Activated CD8-positive, alpha-beta T cell treated with anti-CD3 and anti-CD28 coated beads for 36 hours (primary cell): ENCODE data around the gene TPSB2. TPM values are rescaled to one million over a fixed set of nuclear protein-coding genes. Genes with fewer than 3 reads are reported as not detected.
"Not testable (repeated sequence)": the region's sequence is repeated elsewhere in the genome, so short reads cannot be mapped to it uniquely, and the experiment has no call there.

Experiments
- ATAC-seq: fragments of 200-7000 bp; cut with Tn5 transposase; one replicate; pipeline ENCODE4 v1.10.0; 2021; ENCODE audit warnings: mild to moderate bottlenecking, moderate library complexity
- CTCF ChIA-PET: fragments of 350-600 bp; sonication (Branson Sonifier 250); formaldehyde crosslinking; loops from one replicate; lab custom pipeline; 2021; ENCODE audit warnings: antibody characterized with exemption; lab: Charles Lee
- POLR2A ChIA-PET: fragments of 350-600 bp; sonication (Branson Sonifier 250); formaldehyde crosslinking; loops from one replicate; lab custom pipeline; 2021; ENCODE audit warnings: antibody characterized with exemption; lab: Charles Lee
- DNase-seq: peaks from one replicate; pipeline ENCODE4 v3.0.0-alpha.2; 2020
- H3K27ac Mint-ChIP-seq: one replicate; pipeline ENCODE4 v1.8.0; 2021; ENCODE audit warnings: mild to moderate bottlenecking, mixed read lengths
- H3K27me3 Mint-ChIP-seq: one replicate; pipeline ENCODE4 v1.8.0; 2021; ENCODE audit warnings: mixed read lengths
- H3K36me3 Mint-ChIP-seq: one replicate; pipeline ENCODE4 v1.8.0; 2021; ENCODE audit warnings: low read depth, mixed read lengths
- H3K4me1 Mint-ChIP-seq: one replicate; pipeline ENCODE4 v1.8.0; 2021; ENCODE audit warnings: low read depth, mixed read lengths
- H3K4me3 Mint-ChIP-seq: one replicate; pipeline ENCODE4 v1.8.0; 2021; ENCODE audit warnings: mild to moderate bottlenecking, moderate library complexity, mixed read lengths
- H3K9me3 Mint-ChIP-seq: one replicate; pipeline ENCODE4 v1.8.0; 2021; ENCODE audit warnings: mixed read lengths
- intact Hi-C: fragments of 100-400 bp; cut with micrococcal nuclease; formaldehyde crosslinking; loops from one replicate; pipeline ENCODE4 v1.10.0; 2022
- total RNA-seq, 2 experiments: library from RNA; stranded (reverse); gene quantifications; one replicate each; pipeline ENCODE4 v1.2.3, GENCODE V29; 2021
- TF ChIP-seq, protein P1 (sequence below): fragments of 200-600 bp; IDR thresholded peaks from one replicate; pipeline ENCODE4 v1.8.0; 2022; ENCODE audit warnings: antibody characterized with exemption, mild to moderate bottlenecking

Gene TPSB2
- total RNA-seq, 2 experiments from 2014 or later = not detected

DNA sequence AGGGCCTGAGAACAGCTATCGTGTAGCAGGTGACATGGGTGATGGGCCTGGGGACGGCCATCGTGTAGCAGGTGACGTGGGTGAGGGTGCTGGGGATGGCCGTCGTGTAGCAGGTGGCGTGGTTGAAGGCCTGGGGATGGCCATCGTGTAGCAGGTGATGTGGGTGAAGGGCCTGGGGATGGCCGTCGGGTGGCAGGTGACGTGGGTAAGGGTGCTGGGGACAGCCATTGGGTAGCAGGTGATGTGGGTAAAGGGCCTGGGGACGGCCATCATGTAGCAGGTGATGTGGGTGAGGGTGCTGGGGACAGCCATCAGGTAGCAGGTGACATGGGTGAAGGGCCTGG lies 41.4 kb upstream of the TPSB2 start:
- TF ChIP-seq, protein P1, sequence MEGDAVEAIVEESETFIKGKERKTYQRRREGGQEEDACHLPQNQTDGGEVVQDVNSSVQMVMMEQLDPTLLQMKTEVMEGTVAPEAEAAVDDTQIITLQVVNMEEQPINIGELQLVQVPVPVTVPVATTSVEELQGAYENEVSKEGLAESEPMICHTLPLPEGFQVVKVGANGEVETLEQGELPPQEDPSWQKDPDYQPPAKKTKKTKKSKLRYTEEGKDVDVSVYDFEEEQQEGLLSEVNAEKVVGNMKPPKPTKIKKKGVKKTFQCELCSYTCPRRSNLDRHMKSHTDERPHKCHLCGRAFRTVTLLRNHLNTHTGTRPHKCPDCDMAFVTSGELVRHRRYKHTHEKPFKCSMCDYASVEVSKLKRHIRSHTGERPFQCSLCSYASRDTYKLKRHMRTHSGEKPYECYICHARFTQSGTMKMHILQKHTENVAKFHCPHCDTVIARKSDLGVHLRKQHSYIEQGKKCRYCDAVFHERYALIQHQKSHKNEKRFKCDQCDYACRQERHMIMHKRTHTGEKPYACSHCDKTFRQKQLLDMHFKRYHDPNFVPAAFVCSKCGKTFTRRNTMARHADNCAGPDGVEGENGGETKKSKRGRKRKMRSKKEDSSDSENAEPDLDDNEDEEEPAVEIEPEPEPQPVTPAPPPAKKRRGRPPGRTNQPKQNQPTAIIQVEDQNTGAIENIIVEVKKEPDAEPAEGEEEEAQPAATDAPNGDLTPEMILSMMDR = no peak
- intact Hi-C loops = no loop called here
- ChIA-PET CTCF (no interaction called here), POLR2A (interaction anchor here (0.7 kb wide), 1 partner anchor 305 kb away, joined by 3 read pairs; no protein-coding TSS in a partner anchor)
- Mint-ChIP-seq H3K9me3 (no peaks in the 10 kb centered on the region), H3K4me3 (no peak overlapping the region), H3K4me1 (no peaks in the 10 kb centered on the region), H3K36me3 (no peaks in the 10 kb centered on the region), H3K27me3 (peaks cover 14% of the 10 kb centered on the region), H3K27ac (no peak overlapping the region)
- no peak for DNase-seq
- ATAC-seq = no peak

DNA sequence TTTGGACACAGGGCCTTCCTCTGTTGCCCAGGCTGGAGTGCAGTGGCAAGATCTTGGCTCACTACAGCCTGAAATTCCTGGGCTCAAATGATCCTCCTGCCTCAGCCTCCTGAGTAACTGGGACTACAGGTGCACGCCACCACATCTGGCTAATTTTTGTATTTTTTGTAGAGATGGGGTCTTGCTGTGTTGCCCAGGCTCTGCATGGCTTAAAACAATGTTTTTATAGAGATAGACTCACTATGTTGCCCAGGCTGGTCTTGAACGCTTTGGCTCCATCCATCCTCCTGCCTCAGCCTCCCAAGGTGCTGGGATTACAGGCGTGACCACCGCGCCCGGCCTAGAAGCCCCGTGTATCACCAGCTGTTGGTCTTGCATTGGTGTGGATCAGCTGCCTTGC lies 39.4 kb upstream of the TPSB2 start:
- ATAC-seq = not testable (repeated sequence)

DNA sequence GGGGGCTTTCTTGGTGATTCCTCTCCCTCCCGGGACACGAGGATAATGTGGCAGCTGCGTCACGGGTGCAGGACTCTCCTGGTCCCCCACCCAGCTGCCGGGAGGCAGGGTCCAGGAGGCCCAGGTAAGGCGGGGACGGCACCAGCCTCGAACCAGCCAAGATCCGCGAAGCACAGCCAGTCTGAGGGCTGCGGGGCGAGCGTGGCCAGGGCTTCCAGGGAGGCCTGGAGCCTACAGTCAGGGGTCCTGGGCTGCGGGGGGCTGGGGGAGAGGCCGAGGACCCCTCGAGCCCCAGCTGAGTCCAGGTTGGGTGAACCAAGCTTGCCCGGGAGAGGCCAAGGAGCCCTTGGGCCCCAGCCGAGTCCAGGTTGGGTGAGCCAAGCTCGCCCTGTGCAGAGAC lies 35.8 kb upstream of the TPSB2 start:
- ChIA-PET CTCF (no interaction called here), POLR2A (no interaction called here)
- H3K4me1 Mint-ChIP-seq = no peaks in the 10 kb centered on the region
- peaks cover 9% of the 10 kb centered on the region for H3K27me3 Mint-ChIP-seq
- ATAC-seq = no peak
- H3K36me3 Mint-ChIP-seq = no peaks in the 10 kb centered on the region
- H3K27ac Mint-ChIP-seq = no peak overlapping the region
- peaks cover 4% of the 10 kb centered on the region for H3K9me3 Mint-ChIP-seq
- no peak for DNase-seq
- intact Hi-C loops = no loop called here
- TF ChIP-seq, protein P1 = no peak
- no peak overlapping the region for H3K4me3 Mint-ChIP-seq

More for the DNA sequence above, 39.4 kb upstream of the TPSB2 start:
- DNase-seq, H3K36me3 Mint-ChIP-seq, intact Hi-C loops, CTCF ChIA-PET, H3K27ac Mint-ChIP-seq, H3K27me3 Mint-ChIP-seq, H3K4me1 Mint-ChIP-seq, H3K9me3 Mint-ChIP-seq, H3K4me3 Mint-ChIP-seq: not testable (repeated sequence)
- POLR2A ChIA-PET = interaction anchor here (0.7 kb wide), 1 partner anchor 8 kb away, joined by 3 read pairs; no protein-coding TSS in a partner anchor

DNA sequence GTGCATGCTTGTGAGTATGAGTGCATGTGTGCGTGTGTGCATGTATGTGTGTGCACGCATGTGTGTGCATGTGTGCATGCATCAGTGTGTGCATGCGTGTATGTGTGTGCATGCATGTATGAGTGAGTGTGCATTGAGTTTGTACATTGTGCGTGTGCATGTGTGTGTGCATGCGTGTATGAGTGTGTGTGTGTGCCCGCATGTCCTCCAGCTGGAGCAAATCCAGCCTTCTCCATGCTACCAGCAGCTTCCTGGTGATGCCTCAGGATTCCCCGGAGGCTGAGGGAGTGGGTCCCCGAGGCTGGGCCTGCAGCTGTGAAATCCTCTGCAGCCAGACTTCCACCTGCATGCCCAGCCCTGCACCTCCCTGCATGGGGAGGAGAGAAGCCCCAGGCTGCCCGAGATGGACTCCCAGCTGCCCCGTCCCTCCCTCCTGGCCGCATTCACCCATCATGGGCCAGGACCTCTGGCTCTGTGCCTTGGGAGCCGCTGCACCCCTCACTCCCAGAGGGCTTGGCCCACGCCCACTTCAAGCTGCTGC lies 35.2 kb upstream of the TPSB2 start:
- intact Hi-C loops = no loop called here
- no peak overlapping the region for H3K4me3 Mint-ChIP-seq
- H3K27me3 Mint-ChIP-seq = peaks cover 14% of the 10 kb centered on the region
- no peak for ATAC-seq
- TF ChIP-seq, protein P1 = no peak
- no peaks in the 10 kb centered on the region for H3K4me1 Mint-ChIP-seq
- no peak overlapping the region for H3K27ac Mint-ChIP-seq
- ChIA-PET CTCF (no interaction called here), POLR2A (no interaction called here)
- H3K9me3 Mint-ChIP-seq = peaks cover 4% of the 10 kb centered on the region
- DNase-seq = no peak
- no peaks in the 10 kb centered on the region for H3K36me3 Mint-ChIP-seq

DNA sequence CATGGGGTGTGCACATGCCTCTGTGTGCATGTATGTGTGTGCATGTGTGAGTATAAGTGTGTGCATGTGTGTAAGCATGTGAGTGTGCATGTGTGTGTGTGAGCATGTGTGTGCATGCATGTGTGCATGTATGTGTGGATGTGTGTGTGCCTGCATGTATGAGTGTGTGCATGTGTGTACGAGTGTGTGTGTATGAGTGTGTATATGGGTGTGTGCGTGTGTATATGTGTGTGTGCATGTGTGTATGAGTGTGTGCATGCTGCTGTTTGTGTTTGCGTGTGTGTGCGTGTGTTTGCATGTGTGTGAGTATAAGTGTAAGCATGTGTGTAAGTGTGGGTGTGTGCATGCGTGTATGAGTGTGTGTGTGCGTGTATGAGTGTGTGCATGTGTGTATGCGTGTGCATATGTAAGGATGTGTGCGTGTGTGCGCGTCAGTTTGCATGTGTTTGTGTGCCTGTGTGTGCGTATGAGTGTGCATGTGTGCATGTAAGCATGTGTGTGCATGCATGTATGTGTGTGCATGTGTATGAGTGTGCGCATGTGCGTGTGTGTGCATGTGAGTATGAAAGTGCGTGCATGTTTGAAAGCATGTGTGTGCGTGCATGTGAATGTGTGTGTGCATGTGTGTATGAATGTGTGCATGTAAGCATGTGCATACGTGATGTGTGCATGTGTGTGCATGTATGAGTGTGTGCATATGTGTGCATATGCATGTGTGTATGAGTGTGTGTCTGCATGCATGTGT lies 34.5 kb upstream of the TPSB2 start:
- intact Hi-C loops = no loop called here
- TF ChIP-seq, protein P1 = no peak
- Mint-ChIP-seq H3K27me3 (peaks cover 17% of the 10 kb centered on the region), H3K27ac (no peak overlapping the region), H3K4me1 (no peaks in the 10 kb centered on the region), H3K9me3 (peaks cover 4% of the 10 kb centered on the region), H3K36me3 (no peaks in the 10 kb centered on the region), H3K4me3 (no peak overlapping the region)
- ChIA-PET POLR2A (no interaction called here), CTCF (no interaction called here)
- DNase-seq (no peak), ATAC-seq (no peak)
